GM19467 (cell line): ENCODE measurements around the gene MAN1C1.
A peak's percentile ranks its signal among the peaks of the same experiment; 100 is the strongest.
"Not testable (repeated sequence)": the region's sequence is repeated elsewhere in the genome, so short reads cannot be mapped to it uniquely, and the experiment has no call there.

Experiments
- ATAC-seq: cut with Tn5 transposase; IDR thresholded peaks from one replicate; pipeline ENCODE4 v1.9.1; 2021; ENCODE audit warnings: mild to moderate bottlenecking, moderate library complexity; ENCODE audit not compliant: unreplicated experiment

The MAN1C1 gene

DNA sequence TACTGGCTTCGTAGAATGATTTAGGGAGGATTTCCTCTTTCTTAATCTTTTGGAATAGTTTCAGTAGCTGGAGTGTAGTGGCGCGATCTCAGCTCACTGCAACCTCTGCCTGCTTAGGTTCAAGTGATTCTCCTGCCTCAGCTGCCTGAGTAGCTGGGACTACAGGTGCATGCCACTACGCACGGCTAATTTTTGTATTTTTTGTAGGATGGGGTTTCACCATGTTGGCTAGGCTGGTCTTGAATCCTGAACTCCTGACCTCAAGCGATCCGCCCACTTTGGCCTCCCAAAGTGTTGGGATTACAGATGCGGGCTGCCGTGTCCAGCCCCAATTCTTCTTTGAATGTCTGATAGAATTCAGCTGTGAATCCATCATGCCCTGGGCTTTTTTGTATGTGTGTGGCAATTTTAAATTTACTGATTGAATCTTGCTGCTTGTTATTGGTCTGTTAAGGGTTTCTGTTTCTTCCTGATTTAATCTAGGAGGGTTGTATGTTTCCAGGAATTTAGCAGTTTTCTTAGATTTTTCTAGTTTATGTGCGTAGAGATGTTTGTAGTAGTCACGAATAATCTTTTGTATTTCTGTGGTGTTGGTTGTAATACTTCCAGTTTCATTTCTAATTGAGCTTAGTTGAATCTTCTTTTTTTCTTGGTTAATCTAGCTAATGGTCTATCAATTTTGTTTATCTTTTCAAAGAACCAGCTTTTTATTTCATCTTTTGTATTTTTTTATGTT, 15.3 kb downstream of the MAN1C1 start:
- no peak for ATAC-seq

DNA sequence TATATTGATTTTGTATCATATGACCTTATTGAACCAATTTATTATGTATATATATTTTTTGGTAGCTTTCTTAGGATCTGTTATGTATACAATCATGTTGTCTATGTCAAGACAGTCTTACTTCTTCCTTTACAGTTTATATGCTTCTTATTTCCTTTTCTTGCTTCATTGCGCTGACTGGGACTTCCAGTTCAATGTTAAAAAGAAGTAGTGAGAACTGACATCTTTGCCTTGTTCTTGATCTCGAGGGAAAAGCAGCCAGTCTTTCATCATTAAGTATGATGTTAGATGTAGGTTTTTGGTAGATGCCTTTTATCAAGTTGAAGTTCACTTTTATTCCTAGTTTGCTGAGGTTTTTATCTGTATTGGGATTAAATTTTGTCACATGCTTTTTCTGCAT, 17.5 kb downstream of the MAN1C1 start:
- ATAC-seq: no peak

DNA sequence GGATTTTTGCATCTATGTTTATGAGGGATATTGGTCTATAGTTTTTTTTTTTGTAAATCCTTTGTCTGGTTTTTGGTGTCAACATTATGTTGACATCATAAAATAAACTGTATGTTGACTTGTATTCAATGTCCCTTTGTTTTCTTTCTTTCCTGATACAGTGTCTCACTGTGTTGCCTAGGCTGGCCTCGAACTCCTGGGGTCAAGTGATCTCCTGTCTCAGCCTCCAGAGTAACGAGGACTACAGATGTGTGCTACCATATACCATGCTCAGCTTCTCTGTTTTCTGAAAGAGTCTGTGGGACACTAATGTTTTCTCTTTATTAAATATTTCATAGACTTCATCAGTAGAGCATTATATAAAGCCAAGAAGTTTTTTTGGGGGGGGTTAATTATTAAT, 18.3 kb downstream of the MAN1C1 start:
- no peak for ATAC-seq

DNA sequence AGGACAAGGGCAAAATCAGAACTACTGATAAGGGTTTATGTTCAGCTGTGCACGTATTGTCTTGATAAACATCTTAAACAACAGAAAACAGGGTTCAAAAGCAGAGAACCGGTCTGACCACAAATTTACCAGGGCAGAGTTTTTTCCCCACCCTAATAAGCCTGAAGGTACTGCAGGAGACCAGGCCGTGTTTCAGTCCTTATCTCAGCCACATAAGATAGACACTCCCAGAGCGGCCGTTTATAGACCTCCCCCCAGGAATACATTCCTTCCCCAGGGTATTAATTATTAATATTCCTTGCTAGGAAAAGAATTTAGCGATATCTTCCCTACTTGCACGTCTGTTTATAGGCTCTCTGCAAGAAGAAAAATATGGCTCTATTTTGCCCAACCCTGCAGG, 19.6 kb downstream of the MAN1C1 start:
- not testable (repeated sequence) for ATAC-seq

DNA sequence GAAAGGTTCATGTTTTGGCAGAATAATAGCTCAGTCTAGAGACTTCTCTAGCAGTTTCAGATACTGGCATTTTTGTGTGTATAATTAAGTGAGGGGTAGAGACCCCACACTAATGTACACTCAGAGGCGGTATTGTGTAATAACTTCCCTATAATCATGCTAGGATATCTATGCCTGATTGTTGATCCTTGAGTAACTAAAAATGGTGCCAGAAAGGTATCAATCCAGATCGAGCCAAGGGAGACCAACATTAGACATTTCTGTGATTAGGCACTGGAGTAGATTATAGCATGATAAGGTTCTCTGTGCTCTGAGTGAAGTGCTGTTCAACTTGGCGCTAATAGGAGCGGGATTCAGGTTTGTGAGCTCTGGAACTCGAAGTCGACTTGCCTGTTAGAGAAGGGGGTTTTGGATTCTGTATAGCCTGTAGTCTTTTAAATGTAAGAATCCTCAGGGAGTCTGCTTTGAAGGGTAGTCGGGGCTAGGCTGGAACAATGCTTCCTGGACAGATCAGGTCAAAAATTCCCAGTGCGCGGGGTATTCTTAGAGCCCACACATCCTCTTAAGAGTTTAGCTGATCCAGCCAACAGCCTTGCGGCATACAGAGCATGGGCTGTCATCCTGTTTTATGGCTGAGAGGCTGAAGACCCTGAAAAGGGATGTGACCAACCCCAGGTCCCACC, 24.2 kb downstream of the MAN1C1 start:
- no peak for ATAC-seq

DNA sequence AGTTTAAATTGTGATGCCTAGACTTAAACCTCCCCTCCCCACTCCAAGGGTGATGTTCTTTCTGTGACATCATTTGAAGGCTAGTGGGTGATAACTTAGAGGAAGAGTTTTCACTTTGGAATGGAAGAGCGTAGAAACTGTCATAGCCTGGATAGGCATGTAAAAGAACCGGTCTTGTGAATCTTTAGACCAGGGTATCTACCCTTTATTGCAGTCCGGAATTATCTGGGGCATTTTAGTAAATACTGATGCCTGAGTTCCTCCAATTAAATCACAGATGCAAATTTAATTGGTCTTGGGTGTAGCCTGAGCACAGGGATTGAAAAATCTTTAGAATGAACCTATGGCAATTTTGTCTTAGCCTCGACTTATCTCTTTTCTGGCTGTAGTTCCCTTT, 24.7 kb downstream of the MAN1C1 start:
- no peak for ATAC-seq

DNA sequence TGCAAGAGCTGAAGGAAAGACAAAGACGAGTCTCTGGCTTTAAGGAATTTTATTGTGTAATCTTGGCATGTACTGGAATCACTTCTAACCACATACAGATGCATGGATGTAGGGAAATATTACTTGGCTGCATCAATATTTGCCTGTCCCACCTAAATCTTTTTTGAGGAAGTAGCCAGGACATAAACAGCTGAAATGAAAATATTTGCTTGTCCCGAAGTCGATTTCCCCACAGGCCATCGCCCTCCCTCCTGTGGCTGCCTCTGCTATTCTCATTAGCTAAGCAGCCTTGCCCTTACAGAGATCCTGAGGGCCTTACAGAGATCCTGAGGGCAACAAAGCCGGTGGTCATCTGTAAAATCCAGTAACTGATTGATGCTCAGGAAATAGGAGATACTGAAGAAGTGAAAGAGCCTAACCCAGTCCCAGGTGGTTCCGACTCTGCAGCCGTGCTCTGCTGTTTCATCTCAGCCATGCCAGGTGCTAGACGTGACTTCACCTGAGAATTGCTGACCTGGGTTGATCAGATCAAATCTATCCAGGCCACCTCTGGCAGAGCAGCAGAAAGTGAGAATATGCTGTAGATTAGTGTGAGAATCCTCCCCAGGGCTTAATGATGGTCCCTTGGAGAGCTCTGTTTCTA, 25.5 kb downstream of the MAN1C1 start:
- peak; percentile 32 for ATAC-seq

DNA sequence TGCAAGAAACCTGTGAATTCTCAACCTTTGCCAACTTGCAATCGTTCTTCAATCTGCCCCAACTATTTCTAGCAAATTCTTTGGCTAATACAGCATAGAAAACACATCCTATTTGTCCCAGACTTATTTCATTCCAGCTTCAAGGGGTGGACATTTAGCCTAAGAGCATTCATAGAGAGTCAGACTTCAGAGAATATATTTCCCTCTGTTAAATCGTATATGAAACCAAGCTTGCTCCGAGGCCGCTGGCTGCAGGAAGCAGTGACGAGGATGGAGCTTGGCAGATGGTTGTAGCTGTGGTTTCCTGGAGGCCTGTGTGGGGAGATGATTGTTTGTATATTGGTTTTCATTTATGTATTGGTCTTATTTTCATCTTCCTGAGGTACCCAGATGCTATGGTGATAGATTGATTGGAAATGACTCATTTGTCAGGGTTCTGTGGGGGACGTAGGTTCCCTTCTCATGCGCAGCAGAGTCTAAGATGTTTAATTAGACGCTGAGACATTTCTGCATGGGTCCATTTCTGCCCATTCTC, 26.1 kb downstream of the MAN1C1 start:
- ATAC-seq: peak; percentile 65

DNA sequence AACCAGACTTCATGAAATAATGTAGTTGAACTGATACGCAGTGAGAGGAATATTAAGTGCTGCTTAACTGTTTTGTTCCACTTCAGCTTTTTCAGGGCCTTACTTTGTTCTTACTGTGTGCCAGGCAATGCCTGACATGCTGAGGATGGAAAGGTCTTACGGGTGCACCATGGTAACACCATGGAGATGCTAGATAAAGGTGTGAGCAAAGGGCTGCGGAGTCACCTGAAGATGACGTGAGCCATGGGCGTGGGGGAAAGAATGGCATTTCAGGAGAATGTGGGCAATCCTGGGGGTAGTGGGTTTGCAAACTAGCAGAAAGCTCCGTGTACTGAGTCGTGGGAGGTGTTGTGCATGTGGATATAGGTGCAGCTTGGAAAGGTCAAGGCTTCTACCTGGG, 27.3 kb downstream of the MAN1C1 start:
- no peak for ATAC-seq

DNA sequence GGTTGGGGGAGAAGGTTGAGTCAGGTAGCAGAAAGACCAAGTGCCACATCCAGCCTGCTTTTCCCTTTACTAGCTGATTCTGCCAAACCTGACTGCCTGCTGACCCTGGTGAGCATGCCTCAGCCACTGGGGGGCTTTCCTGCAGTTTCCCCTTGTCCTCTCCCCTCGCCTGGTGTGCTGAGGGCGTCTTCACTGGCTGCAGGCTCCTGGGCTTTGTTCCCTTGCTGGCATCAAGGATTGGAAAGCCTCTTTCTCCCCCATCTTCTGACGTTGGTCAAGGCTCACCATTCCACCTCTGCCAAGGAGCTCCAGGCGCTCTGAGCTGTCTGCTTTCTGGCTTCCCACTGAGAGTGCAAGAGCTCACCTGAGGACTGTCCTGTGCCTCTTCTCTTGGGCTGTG, 28.4 kb downstream of the MAN1C1 start:
- ATAC-seq: no peak

DNA sequence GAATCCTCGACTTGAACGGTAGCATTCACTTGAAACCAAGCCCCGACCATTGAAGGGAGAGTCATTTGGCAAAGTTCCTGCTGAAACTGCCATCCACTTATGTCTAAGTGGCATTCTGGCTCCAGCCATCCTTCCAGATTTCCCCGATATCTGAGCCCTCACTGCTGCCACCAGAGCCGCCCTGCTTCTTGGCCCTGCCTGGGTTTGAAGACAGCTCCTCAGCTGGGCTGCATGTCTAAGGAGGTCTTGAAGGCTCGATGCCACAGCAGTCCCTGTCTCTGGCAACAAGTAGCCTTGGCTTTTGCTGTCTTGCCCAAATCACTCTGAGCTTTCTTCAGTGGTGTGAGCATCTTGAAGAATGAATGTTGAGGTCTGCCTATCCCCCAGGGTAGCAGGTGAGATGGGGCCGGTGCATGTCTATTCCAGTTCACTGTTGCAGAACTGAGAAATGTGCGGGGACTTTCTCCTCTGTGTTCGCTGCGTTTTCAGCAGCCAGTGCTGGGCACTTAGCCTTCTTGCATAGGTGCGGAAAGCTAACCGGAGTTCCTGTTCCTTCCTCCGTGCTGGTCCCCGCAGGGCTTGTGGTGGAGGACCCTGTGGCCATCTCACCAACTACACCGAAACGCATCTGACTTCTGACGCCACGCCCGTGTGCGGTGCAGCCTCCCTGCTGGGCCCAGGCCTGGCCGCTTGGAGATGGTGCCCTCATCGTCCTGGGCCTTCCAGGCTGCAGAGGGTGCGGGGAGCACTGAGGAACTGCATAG, 29.2 kb downstream of the MAN1C1 start:
- ATAC-seq: no peak

DNA sequence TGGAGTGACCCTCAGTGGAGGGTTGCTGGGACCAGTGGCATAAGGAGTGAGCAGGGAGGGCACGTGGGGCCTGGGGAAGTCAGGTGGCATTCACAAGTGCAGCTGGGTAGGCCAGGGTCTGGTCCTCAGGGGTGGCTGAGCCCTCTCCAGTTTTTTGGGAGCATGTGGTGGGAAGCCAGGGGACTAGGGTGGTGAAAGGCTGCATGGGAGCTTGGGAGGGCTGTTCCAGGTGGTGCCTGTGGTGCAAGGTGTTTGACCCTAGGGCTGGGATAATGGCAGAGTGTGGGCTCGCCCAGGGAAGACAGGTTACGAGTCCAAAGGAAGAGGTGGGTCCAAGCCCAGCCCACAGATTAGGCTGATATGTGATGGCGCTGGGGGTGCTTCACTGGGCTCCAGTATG, 30.5 kb downstream of the MAN1C1 start:
- no peak for ATAC-seq

DNA sequence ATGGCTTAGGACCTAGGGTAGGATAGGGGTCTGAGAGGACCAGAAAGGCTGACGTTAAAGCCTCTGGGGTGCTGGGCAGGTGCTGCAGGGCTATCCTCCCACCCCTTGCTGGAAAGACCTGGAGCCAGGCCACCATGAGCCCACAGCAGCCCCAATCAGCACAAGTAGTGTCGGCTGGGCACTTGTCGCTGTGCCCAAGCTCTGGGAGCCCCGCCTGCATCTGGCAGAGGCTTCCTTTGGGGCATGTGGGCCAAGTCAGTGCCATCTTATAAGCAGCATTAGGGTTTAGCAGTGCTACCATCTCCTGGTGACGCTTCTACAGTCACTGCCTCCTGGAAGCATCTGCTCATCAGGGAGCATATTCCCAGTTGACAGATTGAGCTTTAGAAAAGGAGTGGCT, 31.3 kb downstream of the MAN1C1 start:
- ATAC-seq: no peak

DNA sequence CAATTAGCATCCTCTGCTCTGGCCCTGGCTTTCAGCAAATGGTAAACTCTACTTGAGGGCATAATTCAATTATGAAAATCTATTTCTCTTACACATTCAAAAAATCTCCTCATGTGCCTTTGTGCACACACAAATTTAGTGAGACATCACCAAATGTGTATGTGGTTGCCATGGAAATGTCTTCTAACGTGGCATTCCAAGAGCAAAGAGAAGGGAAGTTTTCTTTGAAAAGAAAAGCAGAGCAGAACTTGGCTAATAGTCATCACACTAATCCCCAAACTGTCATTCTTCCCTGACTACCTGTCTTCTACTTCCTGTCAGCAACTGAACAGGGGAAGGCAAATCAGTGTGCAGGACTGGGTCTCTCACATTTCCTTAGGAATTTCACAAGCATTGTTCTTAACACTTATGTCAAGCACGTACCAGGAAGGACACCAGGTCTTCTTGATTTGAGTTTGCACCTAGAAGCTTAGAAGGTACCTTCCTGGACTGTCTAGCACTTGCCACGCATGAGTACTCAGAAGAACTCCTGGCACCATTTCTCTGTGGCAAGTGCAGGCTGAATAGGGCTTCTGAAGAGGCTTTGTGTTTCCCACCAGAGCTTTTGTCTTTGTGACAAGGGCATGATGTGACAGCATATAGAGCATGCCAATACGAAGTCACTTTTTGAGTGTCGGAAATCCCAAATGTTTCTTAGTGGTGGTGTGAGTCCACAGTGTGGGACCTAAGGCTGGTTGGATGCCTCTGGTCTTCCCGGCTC, 32.3 kb downstream of the MAN1C1 start:
- no peak for ATAC-seq

DNA sequence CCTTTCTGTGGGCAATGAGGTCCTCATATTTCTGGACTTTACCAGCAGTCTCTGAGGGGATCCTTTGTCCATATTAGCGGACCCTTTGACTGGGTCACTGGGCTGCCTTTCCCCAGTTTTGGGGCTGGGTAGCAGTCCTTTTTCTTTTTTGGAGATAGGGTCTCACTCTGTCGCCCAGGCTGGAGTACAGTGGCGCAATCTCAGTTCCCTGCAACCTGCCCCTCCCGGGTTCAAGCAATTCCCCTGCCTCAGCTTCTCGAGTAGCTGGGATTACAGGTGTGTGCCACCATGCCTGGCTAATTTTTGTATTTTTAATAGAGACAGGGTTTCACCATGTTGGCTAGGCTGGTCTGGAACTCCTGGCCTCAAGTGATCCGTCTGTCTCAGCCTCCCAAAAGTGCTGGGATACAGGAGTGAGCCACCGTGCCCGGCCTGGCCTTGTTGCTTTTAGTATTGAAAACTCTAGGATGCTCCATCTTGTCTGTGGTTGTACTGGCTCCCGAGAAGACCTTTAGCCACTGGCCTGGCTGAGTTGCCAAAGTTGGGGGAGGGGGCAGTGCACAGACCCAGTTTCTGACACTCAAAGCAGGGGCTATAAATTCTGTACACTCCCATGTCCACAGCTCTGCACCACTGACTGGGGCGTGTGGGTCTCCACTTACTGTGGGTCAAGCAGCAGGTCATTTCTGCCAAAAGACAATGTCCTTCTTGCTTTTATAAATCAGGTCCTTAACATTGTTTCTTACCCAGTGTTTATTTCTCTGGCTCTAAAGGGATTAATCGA, 33.1 kb downstream of the MAN1C1 start:
- ATAC-seq: no peak

DNA sequence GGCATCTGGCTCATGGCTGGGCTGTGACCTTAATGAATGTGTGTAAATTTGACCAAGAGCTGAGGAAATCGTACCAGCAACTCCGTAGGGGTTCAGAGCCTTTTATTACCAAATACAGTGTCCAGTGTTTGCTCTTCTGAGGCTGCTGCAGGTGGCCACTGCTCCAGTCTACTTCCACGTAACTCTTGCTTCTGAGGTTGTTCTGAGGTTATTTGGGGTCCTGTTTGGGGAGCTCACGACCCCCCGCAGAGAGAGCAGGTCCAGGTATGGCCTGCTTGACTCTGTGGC, 33.6 kb downstream of the MAN1C1 start:
- no peak for ATAC-seq

DNA sequence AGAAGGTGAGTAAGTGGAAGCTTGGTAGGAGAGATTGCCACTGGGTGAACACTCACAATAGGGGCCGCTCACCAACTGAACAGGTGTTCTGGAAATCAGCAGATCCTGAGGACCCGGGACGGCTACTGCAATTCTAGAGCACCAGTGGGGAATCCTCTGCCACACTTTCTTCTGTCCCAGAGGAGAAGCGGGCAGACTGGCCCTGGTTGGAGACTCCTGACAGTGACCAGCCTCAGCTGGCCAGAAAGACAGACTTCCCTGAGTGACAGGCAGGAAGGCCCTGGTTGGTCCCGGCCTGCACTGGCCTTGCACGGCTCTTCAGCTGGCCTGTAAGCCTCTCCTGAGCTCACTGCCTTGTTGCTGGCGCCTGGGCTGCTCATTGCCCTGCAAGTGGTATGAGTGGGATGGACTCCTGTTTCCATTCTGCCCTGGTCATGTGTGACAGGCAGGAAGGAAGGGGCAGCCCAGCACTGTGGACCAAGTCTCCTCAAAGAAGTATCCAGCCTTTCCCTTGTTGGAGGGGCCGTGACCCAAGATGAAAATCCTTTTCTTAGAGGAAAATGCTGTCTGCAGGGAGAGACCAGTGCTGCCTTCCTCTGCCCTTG, 34.5 kb downstream of the MAN1C1 start:
- ATAC-seq: no peak

DNA sequence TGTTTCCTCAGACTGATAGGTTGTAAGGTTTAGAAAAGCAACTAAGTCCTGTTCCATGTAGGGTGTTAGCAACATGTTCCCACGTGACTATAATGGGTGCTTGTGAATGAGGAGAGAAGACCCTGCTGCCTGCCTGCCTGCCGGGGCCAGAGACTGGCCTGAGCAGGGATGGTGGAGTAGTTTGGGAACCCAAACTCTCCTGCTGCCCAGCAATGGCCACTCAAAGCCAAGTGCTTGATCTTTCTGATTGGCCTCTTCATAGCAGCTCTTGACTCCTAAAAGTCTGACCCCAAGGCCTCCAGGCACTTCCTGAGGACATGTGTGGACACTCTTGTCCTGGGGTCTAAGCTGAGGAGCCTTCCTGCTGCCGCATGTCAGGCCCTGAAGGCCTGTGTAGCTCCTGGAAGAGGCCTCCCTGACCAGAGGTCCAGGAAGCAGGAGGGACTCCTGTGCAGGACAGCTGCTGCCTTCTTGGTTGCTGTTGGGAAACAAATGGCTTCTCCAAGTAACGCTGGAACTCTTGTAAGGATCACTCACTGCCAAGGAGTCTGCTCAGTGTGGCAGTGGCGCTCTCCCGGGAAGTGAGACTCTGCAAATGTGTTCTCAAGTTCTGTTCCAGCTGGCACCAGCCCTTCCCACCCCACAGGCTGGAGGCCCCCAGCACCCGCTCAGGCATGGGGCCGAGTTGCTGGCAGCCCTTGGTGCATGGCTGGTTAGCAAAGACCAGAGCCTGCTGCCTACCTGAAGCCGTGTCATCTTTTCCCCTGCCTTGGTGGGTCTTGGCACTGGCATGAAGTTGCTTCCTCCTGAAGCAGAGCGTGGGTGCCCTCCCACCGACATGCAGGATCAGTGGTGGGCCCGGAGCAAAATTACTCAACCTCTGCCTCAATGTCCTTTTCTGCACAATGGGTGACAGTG, 35.5 kb downstream of the MAN1C1 start:
- ATAC-seq: no peak

DNA sequence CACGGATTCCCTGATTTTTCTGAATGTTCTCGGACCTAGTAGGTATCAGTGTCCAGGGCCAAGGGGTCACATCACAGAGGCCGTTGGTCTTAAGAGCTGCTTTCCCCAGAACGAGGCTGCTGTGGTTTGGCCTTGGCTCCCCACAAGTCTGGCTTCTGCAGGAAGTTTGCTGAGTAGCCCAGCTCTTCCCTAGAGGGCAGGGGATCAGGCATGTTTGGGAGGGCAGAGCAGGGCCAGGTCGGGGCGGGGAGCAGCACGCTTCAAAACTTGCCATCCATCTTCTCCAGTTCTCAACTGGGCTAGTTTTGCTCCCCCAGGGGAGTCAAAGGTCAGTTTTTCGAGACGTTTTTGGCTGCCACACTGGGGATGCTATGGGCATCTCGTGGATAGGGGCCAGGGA, 37.0 kb downstream of the MAN1C1 start:
- ATAC-seq: no peak
